CD4-positive, alpha-beta T cell treated with Interleukin-15 for 4 hours (primary cell): ENCODE measurements around the gene MYO5B.
A peak's percentile ranks its signal among the peaks of the same experiment; 100 is the strongest.
"Not testable (repeated sequence)": the region's sequence is repeated elsewhere in the genome, so short reads cannot be mapped to it uniquely, and the experiment has no call there.

Experiments
- DNase-seq: peaks from one replicate; pipeline ENCODE4 v3.0.0-alpha.2; 2020; ENCODE audit warnings: low spot score

MYO5B gene

GRCh38 chr18:49921318-49921985, 273.5 kb downstream of the MYO5B start:
- no peak for DNase-seq

GRCh38 chr18:49920731-49921130, 274.2 kb downstream of the MYO5B start:
- DNase-seq: no peak

GRCh38 chr18:49917742-49918141, 277.2 kb downstream of the MYO5B start:
- no peak for DNase-seq

- DNase-seq: no peak
Observed at GRCh38 chr18:49915352-49915751, 279.6 kb downstream of the MYO5B start.

GRCh38 chr18:49913221-49913620, 281.7 kb downstream of the MYO5B start:
- no peak for DNase-seq

- DNase-seq: no peak
Observed at GRCh38 chr18:49911427-49911826, 283.5 kb downstream of the MYO5B start.

GRCh38 chr18:49910986-49911385, 284.0 kb downstream of the MYO5B start:
- DNase-seq: no peak

GRCh38 chr18:49910019-49910418, 284.9 kb downstream of the MYO5B start:
- no peak for DNase-seq

- no peak for DNase-seq
Observed at GRCh38 chr18:49907346-49907929, 287.5 kb downstream of the MYO5B start.

- DNase-seq: no peak
Observed at GRCh38 chr18:49905771-49906170, 289.2 kb downstream of the MYO5B start.

- DNase-seq: no peak
Observed at GRCh38 chr18:49904871-49905555, 289.9 kb downstream of the MYO5B start.

GRCh38 chr18:49901862-49902340, 293.0 kb downstream of the MYO5B start:
- DNase-seq: no peak

GRCh38 chr18:49899657-49900330, 295.2 kb downstream of the MYO5B start:
- no peak for DNase-seq

- peak; percentile 44 for DNase-seq
Observed at GRCh38 chr18:49898421-49898820, 296.5 kb downstream of the MYO5B start.

GRCh38 chr18:49894517-49895226, 300.3 kb downstream of the MYO5B start:
- DNase-seq: no peak

GRCh38 chr18:49893036-49893435, 301.9 kb downstream of the MYO5B start:
- DNase-seq: no peak

GRCh38 chr18:49892148-49892924, 302.6 kb downstream of the MYO5B start:
- DNase-seq: no peak

GRCh38 chr18:49890041-49890440, 304.9 kb downstream of the MYO5B start:
- DNase-seq: no peak

GRCh38 chr18:49889552-49889951, 305.4 kb downstream of the MYO5B start:
- DNase-seq: not testable (repeated sequence)

- no peak for DNase-seq
Observed at GRCh38 chr18:49886891-49887764, 307.8 kb downstream of the MYO5B start.
